Pons (tissue), 1 donor: ENCODE results near the gene TDRD9.

Experiments
- DNase-seq: peaks from one replicate; pipeline ENCODE4 v3.0.0-alpha.2; 2016; ENCODE audit warnings: low spot score

TDRD9 gene

GRCh38 chr14:104091061-104091926 is 163.0 kb downstream of the TDRD9 start:
- no peak for DNase-seq

DNA sequence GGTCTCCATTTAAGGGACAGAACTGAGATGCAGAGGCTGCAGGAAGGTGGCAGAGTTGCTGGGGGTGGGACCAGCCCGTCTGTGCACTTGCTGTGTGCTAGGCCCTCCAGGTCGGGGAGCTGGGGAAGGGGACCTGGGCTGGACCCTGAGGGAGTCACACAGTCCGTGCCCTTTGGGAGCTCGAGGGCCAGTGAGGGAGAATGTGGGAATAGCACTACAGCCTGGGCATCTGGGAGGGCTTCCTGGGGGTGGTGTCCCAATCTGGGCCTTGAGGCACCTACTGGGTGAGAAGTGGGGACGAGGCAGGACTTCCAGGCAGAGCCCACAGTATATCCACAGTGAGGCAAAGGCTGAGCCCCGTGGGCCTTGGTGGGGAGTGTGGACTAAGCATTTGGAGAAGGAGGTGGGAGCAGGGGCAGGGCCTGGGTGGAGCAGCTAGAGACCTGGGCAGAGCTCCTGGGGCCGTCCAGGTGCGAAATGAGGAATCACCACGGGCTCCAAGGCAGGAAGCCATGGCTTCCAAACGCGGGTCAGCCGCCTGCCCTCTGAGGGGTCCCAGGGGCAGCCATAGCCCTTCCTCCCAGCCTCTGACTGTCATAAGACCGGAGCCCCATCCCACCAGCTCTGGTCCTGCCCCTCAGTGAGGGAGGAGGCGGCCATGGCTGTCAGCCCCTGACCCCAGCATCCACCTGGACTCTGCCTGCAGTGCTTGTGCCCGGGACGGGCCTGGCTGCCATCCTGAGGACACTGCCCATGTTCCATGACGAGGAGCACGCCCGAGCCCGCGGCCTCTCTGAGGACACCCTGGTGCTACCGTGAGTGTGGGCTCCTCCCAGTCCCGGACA is 163.9 kb downstream of the TDRD9 start:
- no peak for DNase-seq

- DNase-seq, result no peak
Measured at GRCh38 chr14:104092931-104093365, 164.7 kb downstream of the TDRD9 start.

GRCh38 chr14:104093366-104094055 is 165.3 kb downstream of the TDRD9 start:
- DNase-seq, result no peak

- no peak for DNase-seq
Measured at GRCh38 chr14:104094056-104094708, 165.9 kb downstream of the TDRD9 start.

GRCh38 chr14:104094709-104095425 is 166.6 kb downstream of the TDRD9 start:
- DNase-seq, result no peak

- DNase-seq, result no peak
Measured at GRCh38 chr14:104095426-104096310, 167.4 kb downstream of the TDRD9 start.

GRCh38 chr14:104096318-104096717 is 168.1 kb downstream of the TDRD9 start:
- DNase-seq, result no peak

DNA sequence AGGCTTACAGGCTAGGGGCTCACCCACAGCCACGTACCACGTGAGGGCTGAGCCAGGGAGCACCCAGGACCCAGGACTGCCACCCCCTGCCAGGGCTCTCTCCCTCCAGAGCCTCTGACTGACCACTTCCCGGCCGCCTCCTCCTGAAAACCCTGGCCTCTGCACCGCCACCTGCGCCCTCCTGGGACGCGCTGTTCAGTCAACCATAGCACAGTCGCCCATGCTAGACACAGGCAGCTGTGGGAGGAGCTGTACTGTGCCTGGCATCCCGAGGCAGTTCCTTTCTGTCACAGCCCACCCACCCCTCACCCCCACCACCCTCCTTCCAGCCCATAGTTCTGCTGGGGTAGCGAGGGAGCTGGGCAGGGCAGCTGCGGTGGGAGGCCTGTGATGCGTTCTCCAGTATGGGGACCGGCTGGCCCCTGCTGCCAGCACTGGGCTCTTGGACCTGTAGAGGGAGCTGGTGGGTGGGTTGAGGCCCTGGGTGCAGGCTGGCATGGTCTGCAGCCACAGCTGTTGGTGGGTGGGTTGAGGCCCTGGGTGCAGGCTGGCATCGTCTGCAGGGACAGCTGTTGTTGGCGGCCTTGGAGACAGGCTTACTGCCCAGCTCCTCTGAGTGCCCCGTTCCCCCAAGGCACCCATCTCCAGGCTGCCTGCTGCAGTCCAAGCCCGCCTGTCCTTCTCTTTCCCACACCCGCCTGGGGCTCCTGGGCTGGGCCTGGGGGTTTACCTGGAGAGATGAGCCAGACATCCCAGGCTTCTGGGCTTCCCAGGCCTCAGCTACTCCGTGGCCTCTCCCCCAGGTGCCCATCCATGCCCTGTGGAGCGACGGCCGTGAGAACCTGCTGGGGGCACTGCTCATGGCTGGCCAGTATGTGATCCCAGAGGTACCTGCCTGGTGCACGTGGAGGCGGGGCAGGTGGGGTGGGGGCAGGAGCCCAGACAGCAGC is 168.8 kb downstream of the TDRD9 start:
- DNase-seq, result no peak

GRCh38 chr14:104098272-104099095 is 170.2 kb downstream of the TDRD9 start:
- DNase-seq, result no peak

- no peak for DNase-seq
Measured at GRCh38 chr14:104099096-104100041, 171.1 kb downstream of the TDRD9 start.

GRCh38 chr14:104100171-104101085 is 172.2 kb downstream of the TDRD9 start:
- DNase-seq, result no peak

DNA sequence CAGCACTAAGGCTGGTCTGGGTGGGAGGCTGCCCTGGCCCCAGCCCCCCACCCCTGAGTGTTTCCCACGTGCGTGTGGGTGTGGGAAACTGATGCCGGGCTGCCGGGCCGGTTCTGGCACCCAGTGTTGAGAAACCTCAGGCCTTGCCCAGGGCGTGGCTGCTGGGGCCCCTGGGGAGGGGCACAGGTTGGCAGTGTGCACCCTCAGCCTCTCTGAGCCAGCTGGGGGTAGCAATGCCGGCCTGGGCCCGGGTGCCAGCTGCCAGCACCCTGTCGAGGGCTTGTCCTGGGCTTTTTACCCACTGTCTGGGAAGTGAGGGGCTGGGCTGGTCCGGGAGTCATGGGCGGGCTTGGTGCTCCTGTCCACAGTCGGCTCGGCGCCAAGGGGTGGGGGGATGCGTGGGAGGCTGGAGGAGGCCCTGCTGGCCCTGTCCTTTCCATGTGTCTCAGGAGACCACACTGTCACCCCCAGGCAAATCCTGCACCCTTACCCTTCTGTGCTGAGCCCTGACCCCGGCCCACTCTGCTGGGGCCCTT is 172.9 kb downstream of the TDRD9 start:
- DNase-seq, result no peak

GRCh38 chr14:104101651-104102281 is 173.5 kb downstream of the TDRD9 start:
- no peak for DNase-seq
